Naive thymus-derived CD4-positive, alpha-beta T cell (primary cell): ENCODE results near the gene LIMA1. TPM values are rescaled to one million over a fixed set of nuclear protein-coding genes. Genes with fewer than 3 reads are reported as not detected.

Source experiments
- ATAC-seq: fragments of 150-1000 bp; cut with Tn5 transposase; 2 replicates; pipeline ENCODE4 v1.10.0; 2021; ENCODE audit warnings: mild to moderate bottlenecking, moderate library complexity
- CTCF ChIA-PET: fragments of 350-600 bp; sonication (Branson Sonifier 250); formaldehyde crosslinking; loops from one replicate; lab custom pipeline; 2021; ENCODE audit warnings: antibody characterized with exemption; lab: Charles Lee
- POLR2A ChIA-PET: fragments of 350-600 bp; sonication (Branson Sonifier 250); formaldehyde crosslinking; loops from one replicate; lab custom pipeline; 2021; ENCODE audit warnings: antibody characterized with exemption, inconsistent platforms; lab: Charles Lee
- DNase-seq, 9 donors: peaks; one replicate each; pipeline versions ENCODE4 v3.0.0 to v3.0.0-alpha.2; 2020 to 2022; ENCODE audit warnings: mixed read lengths in 1 of 9
- H3K27ac ChIP-seq: one replicate; pipeline ENCODE4 v1.7.0; 2013; ENCODE audit warnings: mild to moderate bottlenecking, low read depth, low read length, moderate library complexity
- H3K27me3 ChIP-seq, 2 donors: one replicate each; pipeline ENCODE4 v1.7.0; 2013; ENCODE audit warnings: low read length in 2 of 2, mild to moderate bottlenecking in 2 of 2, moderate library complexity in 2 of 2; ENCODE audit not compliant: control insufficient read depth in 2 of 2, insufficient read depth in 2 of 2
- H3K36me3 ChIP-seq, 3 experiments: 1 replicate in 2 of 3; 2 replicates in 1 of 3; pipeline ENCODE4 v1.7.0; 2013; ENCODE audit warnings: low read length in 3 of 3, mild to moderate bottlenecking in 3 of 3, moderate library complexity in 1 of 3; ENCODE audit not compliant: insufficient read depth in 3 of 3, control insufficient read depth in 2 of 3
- H3K4me1 ChIP-seq, 2 donors: one replicate each; pipeline ENCODE4 v1.7.0; 2013; ENCODE audit warnings: low read length in 2 of 2, mild to moderate bottlenecking in 2 of 2, moderate library complexity in 1 of 2; ENCODE audit not compliant: control insufficient read depth in 2 of 2, insufficient read depth in 2 of 2
- H3K4me3 ChIP-seq: 2 replicates; pipeline ENCODE4 v1.7.0; 2013; ENCODE audit warnings: mild to moderate bottlenecking, low read length
- H3K9me3 ChIP-seq, 3 experiments: 1 replicate in 2 of 3; 2 replicates in 1 of 3; pipeline ENCODE4 v1.7.0; 2013; ENCODE audit warnings: low read length in 3 of 3; ENCODE audit not compliant: control insufficient read depth in 2 of 3
- H3K27ac Mint-ChIP-seq, 9 donors: one replicate each; pipeline ENCODE4 v1.8.0; 2020 to 2022; ENCODE audit warnings: mixed read lengths in 9 of 9, mild to moderate bottlenecking in 8 of 9, moderate library complexity in 5 of 9, inconsistent platforms in 2 of 9
- H3K27me3 Mint-ChIP-seq, 5 donors: one replicate each; pipeline ENCODE4 v1.8.0; 2021 to 2022; ENCODE audit warnings: mixed read lengths in 5 of 5, mild to moderate bottlenecking in 1 of 5
- H3K36me3 Mint-ChIP-seq, 5 donors: one replicate each; pipeline ENCODE4 v1.8.0; 2020 to 2022; ENCODE audit warnings: mixed read lengths in 5 of 5, mild to moderate bottlenecking in 3 of 5, inconsistent platforms in 1 of 5
- H3K4me1 Mint-ChIP-seq, 7 donors: one replicate each; pipeline ENCODE4 v1.8.0; 2020 to 2022; ENCODE audit warnings: mixed read lengths in 7 of 7, mild to moderate bottlenecking in 3 of 7, inconsistent platforms in 1 of 7
- H3K4me3 Mint-ChIP-seq, 10 donors: one replicate each; pipeline ENCODE4 v1.8.0; 2020 to 2022; ENCODE audit warnings: mild to moderate bottlenecking in 10 of 10, mixed read lengths in 10 of 10, moderate library complexity in 6 of 10, inconsistent platforms in 2 of 10
- H3K9me3 Mint-ChIP-seq, 11 donors: one replicate each; pipeline ENCODE4 v1.8.0; 2020 to 2022; ENCODE audit warnings: mixed read lengths in 11 of 11, mild to moderate bottlenecking in 4 of 11, inconsistent platforms in 1 of 11, moderate library complexity in 1 of 11
- intact Hi-C, 2 donors: fragments of 100-400 bp; cut with micrococcal nuclease; formaldehyde crosslinking; loops; one replicate each; pipeline ENCODE4 v1.15.1; 2023
- polyA plus RNA-seq, 2 donors: library from polyadenylated mRNA; unstranded; fragments of 300-500 nt; fragmentation: Illumina TruSeq; gene quantifications; one replicate each; pipeline ENCODE4 v1.2.3, GENCODE V29; 2021
- total RNA-seq, 6 experiments: library from RNA in 5 of 6; stranded (reverse) in 5 of 6; gene quantifications; 1 replicate in 5 of 6; 2 replicates in 1 of 6; pipeline ENCODE4 v1.2.3 and lab custom pipeline; 2021 to 2026

LIMA1 gene
- total and polyA plus RNA-seq, 7 experiments from 2014 or later = 5.4 to 33.6 (median 11.2) TPM

- Histone ChIP-seq H3K27me3 (no peaks in the 10 kb centered on the region), H3K4me1 (peaks cover 17 to 40% of the 10 kb centered on the region in 2 donors), H3K4me3 (no peak overlapping the region), H3K9me3 (no peaks in the 10 kb centered on the region), H3K36me3 (no peaks in the 10 kb centered on the region), H3K27ac (peak overlapping the region; percentile 43)
- Mint-ChIP-seq H3K27me3 (no peaks in the 10 kb centered on the region), H3K9me3 (no peaks in the 10 kb centered on the region), H3K4me3 (peak overlapping the region in 2 of 10 donors; percentile 1 to 49), H3K4me1 (peaks cover 27 to 69% (median 55%) of the 10 kb centered on the region in 7 donors), H3K27ac (peak overlapping the region in 8 of 9 donors; percentile 52 to 98 (median 74)), H3K36me3 (peaks cover 0 to 11% (median 8%) of the 10 kb centered on the region in 5 donors)
- ATAC-seq (no peak), DNase-seq (no peak)
- intact Hi-C loops = loop anchor here in 1 of 2 donors (5.0 kb wide), 1 partner anchor 98 kb away; no protein-coding TSS in a partner anchor
- ChIA-PET CTCF (interaction anchor here (3.6 kb wide), 1 partner anchor 8 kb away, joined by 17 read pairs; no protein-coding TSS in a partner anchor), POLR2A (interaction anchor here (0.6 to 3.9 kb wide), 3 partner anchors 8 to 1610 kb away, joined by 3 to 44 read pairs (median 4); no protein-coding TSS in a partner anchor)
Observed at GRCh38 chr12:50214018-50214417, 69.3 kb downstream of the LIMA1 start.

GRCh38 chr12:50213439-50213838 lies 69.9 kb downstream of the LIMA1 start:
- no peaks in the 10 kb centered on the region for H3K27me3 Mint-ChIP-seq
- DNase-seq = no peak
- no peak for ATAC-seq
- Histone ChIP-seq H3K36me3 (no peaks in the 10 kb centered on the region), H3K4me1 (peaks cover 17 to 40% of the 10 kb centered on the region in 2 donors), H3K9me3 (no peaks in the 10 kb centered on the region), H3K4me3 (no peak overlapping the region), H3K27ac (peak overlapping the region; percentile 43), H3K27me3 (no peaks in the 10 kb centered on the region)
- POLR2A ChIA-PET = interaction anchor here (0.6 to 3.9 kb wide), 3 partner anchors 8 to 1610 kb away, joined by 3 to 44 read pairs (median 6); no protein-coding TSS in a partner anchor
- H3K4me1 Mint-ChIP-seq = peaks cover 27 to 64% (median 52%) of the 10 kb centered on the region in 7 donors
- CTCF ChIA-PET = interaction anchor here (3.6 kb wide), 1 partner anchor 8 kb away, joined by 17 read pairs; no protein-coding TSS in a partner anchor
- peak overlapping the region; percentile 52 to 98 (median 74) for H3K27ac Mint-ChIP-seq
- H3K36me3 Mint-ChIP-seq = peaks cover 0 to 11% (median 8%) of the 10 kb centered on the region in 5 donors
- H3K9me3 Mint-ChIP-seq = no peaks in the 10 kb centered on the region
- peak overlapping the region in 2 of 10 donors; percentile 1 to 49 for H3K4me3 Mint-ChIP-seq
- intact Hi-C loops = loop anchor here in 1 of 2 donors (5.0 kb wide), 1 partner anchor 99 kb away; no protein-coding TSS in a partner anchor

DNA sequence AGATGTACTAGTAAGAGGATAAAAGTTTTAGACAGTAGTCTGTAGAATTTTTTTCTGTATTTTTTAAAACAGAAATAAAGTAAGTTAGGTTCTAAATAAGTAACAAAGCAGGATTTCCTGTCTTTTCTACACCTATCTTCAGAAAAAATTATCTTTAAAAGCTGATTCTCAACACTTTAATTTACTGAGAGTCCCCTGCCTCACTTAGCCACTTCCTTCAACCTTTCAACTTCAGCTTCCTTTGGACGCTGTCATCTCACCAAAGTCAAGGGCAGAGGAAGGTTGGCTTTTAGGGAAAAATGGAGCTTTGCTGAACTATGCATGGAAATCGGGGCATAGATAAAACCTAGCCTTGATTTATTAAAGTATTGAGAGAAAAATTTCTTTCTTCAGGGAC lies 71.3 kb downstream of the LIMA1 start:
- Mint-ChIP-seq H3K27me3 (no peaks in the 10 kb centered on the region), H3K4me1 (peaks cover 25 to 54% (median 47%) of the 10 kb centered on the region in 7 donors), H3K27ac (peak overlapping the region; percentile 86 to 98 (median 94)), H3K9me3 (no peaks in the 10 kb centered on the region), H3K36me3 (peaks cover 0 to 9% (median 4%) of the 10 kb centered on the region in 5 donors), H3K4me3 (peak overlapping the region; percentile 69 to 86 (median 74))
- ChIA-PET POLR2A (interaction anchor here (0.8 to 3.9 kb wide), 3 partner anchors 9 to 71 kb away, joined by 6 to 44 read pairs (median 8); no protein-coding TSS in a partner anchor), CTCF (interaction anchor here (0.7 to 3.6 kb wide), 3 partner anchors 10 to 36 kb away, joined by 3 to 17 read pairs (median 4); no protein-coding TSS in a partner anchor)
- intact Hi-C loops = loop anchor here in 1 of 2 donors (1.0 to 5.0 kb wide), 2 partner anchors 8 to 100 kb away; no protein-coding TSS in a partner anchor
- Histone ChIP-seq H3K27ac (peak overlapping the region; percentile 65), H3K9me3 (no peaks in the 10 kb centered on the region), H3K4me3 (peak overlapping the region; percentile 36), H3K4me1 (peaks cover 17 to 36% of the 10 kb centered on the region in 2 donors), H3K36me3 (no peaks in the 10 kb centered on the region), H3K27me3 (no peaks in the 10 kb centered on the region)
- no peak for ATAC-seq
- peak in 1 of 9 donors; percentile 13 for DNase-seq

DNA sequence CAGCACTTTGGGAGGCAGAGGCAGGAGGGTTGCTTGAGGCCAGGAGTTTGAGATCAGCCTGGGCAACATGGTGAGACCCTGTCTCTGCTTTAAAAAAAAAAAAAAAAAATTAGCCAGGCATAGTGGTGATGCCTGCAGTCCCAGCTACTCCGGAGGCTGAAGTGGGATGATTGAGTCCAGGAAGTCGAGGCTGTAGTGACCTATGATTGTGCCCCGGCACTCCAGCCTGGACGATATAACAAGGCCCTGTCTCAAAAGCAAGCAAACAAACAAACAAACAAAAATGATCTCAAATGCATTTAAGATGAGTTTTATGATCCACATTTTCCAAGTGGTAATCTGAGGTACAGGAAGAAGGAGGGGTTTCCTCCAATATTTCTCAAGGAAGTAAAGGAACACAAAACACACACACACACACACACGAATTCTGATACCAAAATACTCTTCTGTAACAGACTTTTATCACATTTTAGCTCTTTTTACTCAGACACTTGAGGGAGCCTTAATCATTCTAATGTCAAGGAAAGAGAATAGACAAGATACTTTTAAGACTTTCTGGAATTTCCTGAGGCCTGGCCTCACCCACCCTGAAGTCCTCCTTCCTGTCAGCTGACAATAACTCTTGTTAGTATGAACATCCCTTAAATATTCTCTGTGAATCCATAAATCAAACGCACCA lies 71.8 kb downstream of the LIMA1 start:
- Mint-ChIP-seq H3K4me3 (peak overlapping the region; percentile 69 to 86 (median 74)), H3K4me1 (peaks cover 25 to 52% (median 44%) of the 10 kb centered on the region in 7 donors), H3K27ac (peak overlapping the region; percentile 86 to 98 (median 94)), H3K36me3 (peaks cover 0 to 9% (median 4%) of the 10 kb centered on the region in 5 donors), H3K27me3 (no peaks in the 10 kb centered on the region), H3K9me3 (no peaks in the 10 kb centered on the region)
- Histone ChIP-seq H3K4me1 (peaks cover 15 to 35% of the 10 kb centered on the region in 2 donors), H3K9me3 (no peaks in the 10 kb centered on the region), H3K36me3 (no peaks in the 10 kb centered on the region), H3K4me3 (peak overlapping the region; percentile 36), H3K27ac (peak overlapping the region; percentile 65), H3K27me3 (no peaks in the 10 kb centered on the region)
- POLR2A ChIA-PET = interaction anchor here (0.5 to 3.9 kb wide), 2 partner anchors 10 to 392 kb away, joined by 3 to 44 read pairs; no protein-coding TSS in a partner anchor
- no peak for ATAC-seq
- CTCF ChIA-PET = interaction anchor here (0.6 to 3.6 kb wide), 7 partner anchors 10 to 1049 kb away, joined by 3 to 17 read pairs (median 4); no protein-coding TSS in a partner anchor
- intact Hi-C loops = loop anchor here in 1 of 2 donors (1.0 to 5.0 kb wide), 2 partner anchors 9 to 101 kb away; no protein-coding TSS in a partner anchor
- peak in 1 of 9 donors; percentile 20 for DNase-seq

- H3K4me3 ChIP-seq = no peak overlapping the region
- Mint-ChIP-seq H3K4me3 (no peak overlapping the region), H3K36me3 (peaks cover 0 to 27% (median 11%) of the 10 kb centered on the region in 5 donors), H3K4me1 (peaks cover 14 to 22% (median 19%) of the 10 kb centered on the region in 7 donors), H3K9me3 (no peaks in the 10 kb centered on the region), H3K27me3 (no peaks in the 10 kb centered on the region), H3K27ac (peak overlapping the region in 1 of 9 donors; percentile 12)
- no peaks in the 10 kb centered on the region for H3K9me3 ChIP-seq
- DNase-seq = no peak
- peaks cover 7 to 22% (median 20%) of the 10 kb centered on the region in 3 experiments for H3K36me3 ChIP-seq
- CTCF ChIA-PET = interaction anchor here (0.6 kb wide), 1 partner anchor 17 kb away, joined by 7 read pairs; no protein-coding TSS in a partner anchor
- no peaks in the 10 kb centered on the region for H3K27me3 ChIP-seq
- POLR2A ChIA-PET = no interaction called here
- no peak for ATAC-seq
- intact Hi-C loops = no loop called here
- H3K4me1 ChIP-seq = peaks cover 13 to 20% of the 10 kb centered on the region in 2 donors
- no peak overlapping the region for H3K27ac ChIP-seq
Observed at GRCh38 chr12:50207424-50207823, 75.9 kb downstream of the LIMA1 start.

DNA sequence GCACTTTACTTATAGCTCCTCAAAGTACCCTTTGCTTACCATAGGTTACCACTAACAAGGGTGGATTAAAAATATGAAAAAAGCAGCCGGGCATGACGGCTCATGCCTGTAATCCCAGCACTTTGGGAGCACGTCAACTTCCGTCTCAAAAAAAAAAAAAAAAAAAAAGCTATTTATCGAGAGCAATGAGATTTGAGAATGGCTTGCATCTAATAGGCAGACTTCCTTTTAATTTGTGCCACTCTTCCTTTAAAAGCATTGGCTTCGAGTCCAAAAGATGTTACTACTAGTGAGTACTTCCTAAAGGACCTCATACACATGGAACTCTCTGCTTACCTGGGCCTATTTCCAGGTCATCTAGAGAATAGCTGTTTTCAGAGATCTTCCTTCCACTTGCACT lies 77.7 kb downstream of the LIMA1 start:
- no peak overlapping the region for H3K27ac Mint-ChIP-seq
- no peak overlapping the region for H3K4me3 Mint-ChIP-seq
- H3K9me3 Mint-ChIP-seq = no peaks in the 10 kb centered on the region
- no peaks in the 10 kb centered on the region for H3K27me3 ChIP-seq
- no peak overlapping the region for H3K4me3 ChIP-seq
- POLR2A ChIA-PET = interaction anchor here (0.6 to 0.7 kb wide), 2 partner anchors 75 to 1911 kb away, joined by 3 to 4 read pairs; no protein-coding TSS in a partner anchor
- peaks cover 9 to 32% (median 24%) of the 10 kb centered on the region in 3 experiments for H3K36me3 ChIP-seq
- intact Hi-C loops = no loop called here
- H3K9me3 ChIP-seq = no peaks in the 10 kb centered on the region
- CTCF ChIA-PET = interaction anchor here (0.6 kb wide), 1 partner anchor 10 kb away, joined by 5 read pairs; no protein-coding TSS in a partner anchor
- H3K4me1 Mint-ChIP-seq = peaks cover 3 to 8% (median 5%) of the 10 kb centered on the region in 7 donors
- peaks cover 0 to 4% of the 10 kb centered on the region in 2 donors for H3K4me1 ChIP-seq
- no peak for ATAC-seq
- no peak overlapping the region for H3K27ac ChIP-seq
- H3K27me3 Mint-ChIP-seq = no peaks in the 10 kb centered on the region
- H3K36me3 Mint-ChIP-seq = peaks cover 0 to 34% (median 17%) of the 10 kb centered on the region in 5 donors
- no peak for DNase-seq
